Neural cell (in vitro differentiated cells): ENCODE data around the gene SPATA3.

Source experiments
- CTCF ChIP-seq: fragments of 450-650 bp; IDR thresholded peaks from 2 replicates; pipeline ENCODE4 v1.5.1; 2014; ENCODE audit warnings: antibody characterized with exemption, mild to moderate bottlenecking, moderate library complexity; ENCODE audit not compliant: poor library complexity, severe bottlenecking
- EP300 ChIP-seq: fragments of 450-650 bp; conservative IDR thresholded peaks from 2 replicates; pipeline ENCODE4 v1.6.1; 2014; ENCODE audit warnings: antibody characterized with exemption, mild to moderate bottlenecking, moderate library complexity; ENCODE audit not compliant: poor library complexity, severe bottlenecking
- EZH2 ChIP-seq: fragments of 200-600, 300-800 bp; shearing (Covaris generic), sonication (generic); IDR thresholded peaks from 2 replicates; pipeline ENCODE4 v1.6.1; 2014; ENCODE audit warnings: antibody characterized with exemption, low read length, borderline replicate concordance, mild to moderate bottlenecking; ENCODE audit not compliant: insufficient read depth, poor library complexity, severe bottlenecking
- POLR2AphosphoS5 ChIP-seq: IDR thresholded peaks from 2 replicates; pipeline ENCODE4 v1.6.1; 2012
- TAF1 ChIP-seq: IDR thresholded peaks from 2 replicates; pipeline ENCODE4 v1.6.1; 2012; ENCODE audit warnings: low read depth

GRCh38 chr2:231029563-231029962 is 33.6 kb downstream of the SPATA3 start:
- TF ChIP-seq CTCF, result no peak
- TF ChIP-seq POLR2AphosphoS5, result no peak
- TF ChIP-seq EP300, result no peak
- no peak for TF ChIP-seq TAF1
- no peak for TF ChIP-seq EZH2
